GM19240 (cell line): Measurements from ENCODE around the gene IMMT.

Experiments used
- DNase-seq: peaks from one replicate; pipeline ENCODE4 v3.0.0; 2011; ENCODE audit warnings: low spot score; ENCODE audit not compliant: insufficient read length

IMMT gene

GRCh38 chr2:86226636-86227520, 31.6 kb upstream of the IMMT start:
- DNase-seq: no peak

GRCh38 chr2:86226070-86226469, 30.8 kb upstream of the IMMT start:
- DNase-seq: no peak

GRCh38 chr2:86225581-86225980, 30.3 kb upstream of the IMMT start:
- DNase-seq: peak; percentile 62

DNA sequence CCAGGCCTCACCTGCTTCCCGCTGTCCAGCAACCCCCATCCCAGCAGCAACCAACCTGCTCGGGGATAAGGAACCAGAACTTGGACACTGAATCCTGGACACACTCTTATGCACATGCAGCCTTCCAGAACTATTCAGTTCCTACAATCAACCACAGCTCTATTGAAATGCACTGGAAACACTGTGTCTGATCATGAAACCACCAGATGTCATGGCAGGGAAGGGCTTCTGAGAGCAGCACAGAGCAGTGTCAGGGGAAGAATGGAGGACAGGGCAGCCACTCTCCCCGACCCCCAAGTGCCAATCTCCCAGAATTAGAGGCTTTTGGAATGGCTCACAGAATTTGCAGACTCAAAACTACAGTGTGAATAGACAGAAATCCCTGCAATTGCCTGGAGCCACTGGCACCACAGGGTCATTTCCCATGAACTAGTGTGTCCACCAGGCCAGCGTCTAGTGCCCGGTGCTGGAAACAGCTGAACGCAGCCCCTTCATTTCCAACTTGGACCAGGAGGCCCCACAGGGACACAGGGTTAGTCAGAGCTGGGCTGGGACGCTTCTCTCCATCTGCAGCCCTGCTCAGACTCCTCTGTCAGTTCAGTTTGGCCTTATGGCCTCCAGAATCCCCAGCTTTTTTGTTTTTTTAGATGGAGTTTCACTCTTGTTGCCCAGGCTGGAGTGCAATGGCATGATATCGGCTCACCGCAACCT, 29.5 kb upstream of the IMMT start:
- DNase-seq: no peak

DNA sequence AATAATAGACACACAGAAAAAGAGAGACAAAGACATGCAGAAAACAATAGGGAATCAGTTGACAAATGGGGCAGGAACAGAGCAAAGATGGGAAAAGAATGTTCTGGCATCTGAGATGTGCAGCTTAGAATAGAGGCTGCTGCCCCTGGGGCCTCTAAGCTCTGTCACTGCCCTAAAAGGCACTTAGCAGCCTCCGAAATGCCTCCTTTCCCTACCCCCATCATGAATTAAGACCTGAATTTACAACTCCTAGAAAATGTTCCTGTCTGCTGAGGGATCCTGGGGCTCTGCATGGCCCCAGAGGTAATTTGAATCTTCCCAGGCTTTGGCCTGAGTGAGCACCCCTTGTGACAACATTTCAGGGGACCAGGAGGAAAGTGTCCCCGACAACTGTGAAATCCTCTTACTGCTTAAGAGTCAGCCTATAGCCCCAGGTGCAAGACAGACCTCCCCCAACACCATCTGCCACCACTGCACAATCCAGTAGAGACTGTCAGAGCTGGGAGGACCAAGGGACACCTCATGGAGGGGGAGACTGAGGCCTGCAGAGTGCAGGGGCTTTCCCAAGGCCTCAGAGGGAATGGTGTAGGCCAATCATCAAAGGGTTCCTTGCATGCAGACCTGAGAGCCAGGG, 28.8 kb upstream of the IMMT start:
- DNase-seq: no peak

DNA sequence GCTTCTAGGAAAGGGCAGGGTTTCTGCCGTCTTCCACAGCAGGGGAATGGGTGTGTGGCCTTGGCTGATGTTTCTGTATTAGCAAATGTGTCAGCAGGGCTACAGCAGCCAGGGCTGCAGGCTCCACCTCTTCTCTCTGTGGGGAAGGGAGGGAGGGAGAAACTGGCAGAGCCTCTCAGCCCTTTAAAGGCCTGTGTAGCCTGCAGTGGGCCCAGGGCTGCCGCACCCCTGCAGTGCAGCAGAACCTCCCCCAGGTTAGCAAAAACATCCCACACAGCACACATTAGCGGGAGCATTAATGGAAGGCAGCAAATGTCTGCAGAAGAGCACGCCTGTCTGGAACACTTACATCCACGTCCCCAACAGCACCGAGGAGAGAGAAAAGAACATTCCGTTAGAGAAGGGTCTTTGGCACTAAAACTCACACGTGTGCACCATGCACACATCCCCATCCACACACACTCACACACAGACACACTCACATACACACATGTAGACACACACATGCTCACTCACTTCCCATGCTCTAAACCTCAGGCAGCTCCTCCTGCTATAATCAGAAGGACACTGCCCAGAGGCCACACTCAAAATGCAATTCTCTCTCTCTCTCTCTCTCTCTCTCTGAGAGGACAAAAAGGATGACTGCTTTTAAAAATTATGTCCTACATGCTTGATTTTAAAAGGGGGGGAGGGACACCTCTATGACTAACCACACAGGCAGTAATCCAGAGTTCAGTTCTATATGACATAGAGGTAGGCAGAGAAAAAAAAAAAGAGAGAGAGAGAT, 28.1 kb upstream of the IMMT start:
- DNase-seq: no peak

DNA sequence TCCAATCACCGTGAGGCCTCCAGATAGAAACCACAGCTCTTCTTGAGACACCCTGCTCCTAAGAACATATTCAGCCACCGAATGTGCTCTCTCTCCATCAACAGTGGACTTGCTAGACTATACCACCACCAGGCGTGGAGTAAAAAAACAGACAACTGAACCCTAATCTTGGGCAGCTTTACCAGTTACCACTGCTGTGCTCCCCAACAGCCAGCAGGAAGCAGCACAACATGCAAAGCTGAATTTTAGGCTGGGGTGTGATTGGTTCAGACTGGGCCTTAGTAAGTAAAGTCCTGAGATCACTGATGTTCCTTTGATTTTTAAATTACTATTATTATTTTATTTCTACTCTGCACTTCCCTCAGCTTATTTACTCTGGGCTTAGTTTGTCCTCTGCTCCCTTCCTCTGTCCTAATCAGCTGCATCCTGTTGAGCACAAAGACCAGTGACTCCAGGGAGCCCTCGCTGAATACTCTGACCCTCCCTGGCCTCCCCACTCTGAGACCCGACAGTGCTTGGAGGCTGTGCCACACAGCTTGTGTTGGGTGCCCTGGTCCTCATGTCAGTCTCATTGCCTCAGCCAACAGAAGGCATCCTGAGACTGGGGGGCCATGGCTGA, 25.9 kb upstream of the IMMT start:
- DNase-seq: no peak

DNA sequence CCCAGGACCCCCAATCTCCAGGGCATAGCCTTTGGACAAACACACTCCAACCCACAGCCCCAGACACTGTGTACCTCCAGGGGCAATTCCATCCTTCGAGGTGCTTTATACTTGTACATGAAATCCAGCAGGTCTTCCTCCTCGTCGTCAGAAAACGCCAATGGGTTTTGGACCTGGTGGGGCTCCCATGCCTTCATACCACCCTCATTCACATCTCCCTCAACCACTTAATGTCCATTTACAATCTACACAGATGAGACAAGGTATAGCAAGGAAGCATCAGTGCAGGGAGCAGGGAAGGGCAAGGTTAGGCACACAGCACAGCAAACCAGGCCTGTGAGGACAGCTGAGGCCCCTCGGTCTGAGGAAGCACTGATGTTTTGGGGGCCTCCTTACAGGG, 24.6 kb upstream of the IMMT start:
- DNase-seq: no peak

- DNase-seq: no peak
Measured at GRCh38 chr2:86218124-86218523, 22.9 kb upstream of the IMMT start.

DNA sequence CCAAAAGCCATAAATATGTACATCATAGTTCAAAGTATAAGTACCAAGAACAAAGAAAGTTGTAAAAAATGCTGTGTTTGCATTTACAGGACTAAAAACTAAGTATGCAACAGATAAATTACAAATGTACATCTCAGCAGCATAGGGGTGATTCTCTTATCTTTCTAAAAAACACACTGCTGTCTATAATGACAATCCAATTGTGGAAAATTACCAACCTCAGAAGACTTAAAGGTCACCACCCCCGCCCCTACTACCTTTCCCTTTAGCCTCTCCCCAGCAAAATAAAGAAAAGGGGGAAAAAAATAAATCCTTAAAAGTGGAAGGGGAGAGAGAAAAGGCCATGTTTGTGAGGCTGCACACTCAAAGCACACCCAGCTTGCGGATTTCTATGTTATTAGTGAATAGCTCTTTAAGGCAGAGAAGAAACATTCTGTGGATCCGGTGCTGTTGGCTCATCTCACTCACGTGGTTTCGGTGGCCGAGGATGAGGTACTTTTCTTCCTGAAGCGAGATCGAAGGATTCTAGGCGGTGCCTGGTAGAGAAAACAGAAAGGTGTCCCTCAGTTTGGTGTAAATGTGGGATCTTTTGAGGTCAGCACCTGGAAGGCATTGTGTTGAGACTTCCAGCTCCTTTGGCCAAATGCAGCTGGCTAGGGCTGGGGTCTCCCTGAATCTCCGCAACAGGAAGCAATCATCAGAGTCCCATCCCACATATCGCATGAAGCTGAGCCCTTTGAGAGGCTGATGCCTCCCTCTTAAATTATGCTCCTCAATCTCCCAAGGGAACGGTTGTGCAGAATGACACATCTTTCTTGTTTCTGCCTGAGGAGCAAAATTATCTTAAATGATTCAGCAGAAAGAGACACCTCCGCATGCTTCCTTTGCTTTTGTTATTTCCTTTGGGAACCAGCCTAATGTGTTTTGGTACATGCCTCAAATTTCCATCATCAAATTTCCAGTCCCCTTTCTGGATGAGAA, 21.6 kb upstream of the IMMT start:
- no peak for DNase-seq

DNA sequence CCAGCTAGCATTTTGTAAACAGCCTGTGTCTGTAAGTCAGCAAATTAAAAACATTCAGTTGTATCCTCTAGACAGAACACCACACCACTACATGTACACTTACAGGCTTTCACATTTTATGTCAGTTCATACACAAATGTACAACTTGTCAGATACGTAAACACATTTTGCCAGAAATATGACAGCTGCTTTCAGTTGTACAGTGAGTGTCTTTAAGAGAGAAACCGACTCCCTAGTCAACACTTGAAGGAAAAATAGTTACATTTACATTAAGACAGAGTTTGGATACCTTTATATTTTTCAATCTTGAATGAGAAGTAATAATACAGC, 19.2 kb upstream of the IMMT start:
- no peak for DNase-seq

GRCh38 chr2:86213699-86214502, 18.6 kb upstream of the IMMT start:
- DNase-seq: no peak

- no peak for DNase-seq
Measured at GRCh38 chr2:86213056-86213455, 17.8 kb upstream of the IMMT start.

GRCh38 chr2:86211796-86212188, 16.5 kb upstream of the IMMT start:
- DNase-seq: no peak

GRCh38 chr2:86211033-86211795, 16.0 kb upstream of the IMMT start:
- DNase-seq: no peak

GRCh38 chr2:86204458-86204857, 9.2 kb upstream of the IMMT start:
- no peak for DNase-seq

- no peak for DNase-seq
Measured at GRCh38 chr2:86203614-86204013, 8.4 kb upstream of the IMMT start.

- DNase-seq: no peak
Measured at GRCh38 chr2:86202702-86203101, 7.4 kb upstream of the IMMT start.

DNA sequence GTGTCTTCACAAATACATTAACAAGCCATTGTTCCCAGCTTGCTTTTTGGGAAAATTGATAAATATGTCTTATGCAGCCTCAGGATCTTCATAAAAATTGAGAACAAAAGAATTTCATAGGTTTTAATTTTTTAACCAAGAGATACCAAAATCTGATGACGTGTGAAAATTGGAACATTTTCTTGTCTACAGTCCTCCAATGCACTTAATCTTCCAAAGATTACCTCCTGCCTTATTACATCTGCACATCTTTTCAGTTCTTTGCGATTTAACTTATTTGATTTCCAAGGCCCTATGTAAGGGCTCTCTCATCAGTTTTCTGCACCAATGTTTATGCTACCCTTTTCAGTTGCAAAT, 7.1 kb upstream of the IMMT start:
- no peak for DNase-seq
